ENCODE measurements around the gene WARS2.

The WARS2 gene

DNA sequence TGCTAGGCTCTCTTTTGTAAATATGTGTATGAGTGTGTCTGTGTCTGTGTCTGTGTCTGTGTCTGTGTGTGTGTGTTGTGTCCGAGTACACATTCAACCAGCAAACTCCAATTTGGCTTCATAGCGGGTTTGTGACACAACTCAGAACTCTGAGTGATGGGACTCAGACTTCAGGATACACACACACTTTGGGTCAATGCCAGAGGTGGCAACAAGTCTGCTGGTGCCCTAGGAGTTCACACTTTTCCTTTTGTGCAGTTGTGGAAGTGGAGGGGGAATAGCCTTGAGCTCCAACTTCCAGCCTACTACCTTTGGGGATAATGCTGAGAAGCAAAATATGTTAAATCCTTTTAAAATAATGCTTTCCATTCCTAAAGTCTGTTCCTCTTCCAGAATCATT lies 135.7 kb downstream of the WARS2 start:
- Histone ChIP-seq H3K4me3 (ENCODE audit: severe bottlenecking) (no peak overlapping the region), H3K27me3 (ENCODE audit: insufficient read depth, poor library complexity, severe bottlenecking) (peaks cover 74% of the 10 kb centered on the region), H3K9me3 (ENCODE audit: severe bottlenecking) (no peaks in the 10 kb centered on the region), H3K27ac (ENCODE audit: poor library complexity, severe bottlenecking) (no peak overlapping the region), H3K36me3 (ENCODE audit: low read depth) (no peaks in the 10 kb centered on the region), H3K4me1 (ENCODE audit: insufficient read depth, poor library complexity, severe bottlenecking) (peaks cover 11% of the 10 kb centered on the region)
- ATAC-seq (ENCODE audit: low read depth) (no peak), DNase-seq (ENCODE audit: low spot score) (no peak)
- TF ChIP-seq, protein P1, sequence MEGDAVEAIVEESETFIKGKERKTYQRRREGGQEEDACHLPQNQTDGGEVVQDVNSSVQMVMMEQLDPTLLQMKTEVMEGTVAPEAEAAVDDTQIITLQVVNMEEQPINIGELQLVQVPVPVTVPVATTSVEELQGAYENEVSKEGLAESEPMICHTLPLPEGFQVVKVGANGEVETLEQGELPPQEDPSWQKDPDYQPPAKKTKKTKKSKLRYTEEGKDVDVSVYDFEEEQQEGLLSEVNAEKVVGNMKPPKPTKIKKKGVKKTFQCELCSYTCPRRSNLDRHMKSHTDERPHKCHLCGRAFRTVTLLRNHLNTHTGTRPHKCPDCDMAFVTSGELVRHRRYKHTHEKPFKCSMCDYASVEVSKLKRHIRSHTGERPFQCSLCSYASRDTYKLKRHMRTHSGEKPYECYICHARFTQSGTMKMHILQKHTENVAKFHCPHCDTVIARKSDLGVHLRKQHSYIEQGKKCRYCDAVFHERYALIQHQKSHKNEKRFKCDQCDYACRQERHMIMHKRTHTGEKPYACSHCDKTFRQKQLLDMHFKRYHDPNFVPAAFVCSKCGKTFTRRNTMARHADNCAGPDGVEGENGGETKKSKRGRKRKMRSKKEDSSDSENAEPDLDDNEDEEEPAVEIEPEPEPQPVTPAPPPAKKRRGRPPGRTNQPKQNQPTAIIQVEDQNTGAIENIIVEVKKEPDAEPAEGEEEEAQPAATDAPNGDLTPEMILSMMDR (IDR thresholded peaks at IDR 0.05; ENCODE audit: poor library complexity, severe bottlenecking) = no peak

- no peak for DNase-seq (ENCODE audit: low spot score)
- Histone ChIP-seq H3K36me3 (ENCODE audit: low read depth) (no peaks in the 10 kb centered on the region), H3K27ac (ENCODE audit: poor library complexity, severe bottlenecking) (no peak overlapping the region), H3K27me3 (ENCODE audit: insufficient read depth, poor library complexity, severe bottlenecking) (peaks cover 80% of the 10 kb centered on the region), H3K4me1 (ENCODE audit: insufficient read depth, poor library complexity, severe bottlenecking) (peaks cover 11% of the 10 kb centered on the region), H3K4me3 (ENCODE audit: severe bottlenecking) (no peak overlapping the region), H3K9me3 (ENCODE audit: severe bottlenecking) (no peaks in the 10 kb centered on the region)
- ATAC-seq (ENCODE audit: low read depth) = no peak
- TF ChIP-seq, protein P1 (IDR thresholded peaks at IDR 0.05; ENCODE audit: poor library complexity, severe bottlenecking) = no peak
Measured at GRCh38 chr1:119004129-119004527, 136.3 kb downstream of the WARS2 start.

DNA sequence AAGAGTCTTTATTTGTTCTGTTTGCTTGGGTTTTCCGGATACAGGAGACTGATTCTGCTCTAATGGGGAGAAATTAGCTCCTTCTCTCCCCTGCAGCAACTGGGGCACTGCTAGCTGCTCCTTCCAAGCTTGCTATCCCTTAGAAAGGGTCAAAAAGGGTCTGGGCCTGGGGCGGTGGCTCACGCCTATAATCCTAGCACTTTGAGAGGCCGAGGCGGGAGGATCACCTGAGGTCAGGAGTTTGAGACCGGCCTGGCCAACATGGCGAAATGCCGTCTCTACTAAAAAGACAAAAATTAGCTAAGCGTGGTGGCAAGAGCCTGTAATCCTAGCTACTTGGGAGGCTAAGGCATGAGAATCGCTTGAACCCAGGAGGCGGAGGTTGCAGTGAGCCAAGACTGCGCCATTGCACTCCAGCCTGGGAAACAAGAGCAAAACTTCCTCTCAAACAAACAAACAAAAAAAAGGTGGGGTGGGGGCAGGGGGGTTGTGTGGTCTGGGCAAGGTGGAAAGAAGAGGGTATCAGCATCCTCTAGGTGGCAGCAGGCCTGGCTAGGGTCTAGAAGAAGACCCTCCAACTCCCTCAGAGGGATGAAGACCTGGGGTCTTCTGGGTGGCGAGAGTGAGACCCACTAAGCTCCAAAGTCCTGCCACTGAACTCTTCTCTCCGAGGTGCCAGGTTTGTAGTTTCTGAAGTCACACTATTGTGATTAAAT lies 136.9 kb downstream of the WARS2 start:
- Histone ChIP-seq H3K36me3 (ENCODE audit: low read depth) (no peaks in the 10 kb centered on the region), H3K9me3 (ENCODE audit: severe bottlenecking) (no peaks in the 10 kb centered on the region), H3K4me3 (ENCODE audit: severe bottlenecking) (no peak overlapping the region), H3K4me1 (ENCODE audit: insufficient read depth, poor library complexity, severe bottlenecking) (peaks cover 11% of the 10 kb centered on the region), H3K27ac (ENCODE audit: poor library complexity, severe bottlenecking) (no peak overlapping the region), H3K27me3 (ENCODE audit: insufficient read depth, poor library complexity, severe bottlenecking) (peaks cover 83% of the 10 kb centered on the region)
- TF ChIP-seq, protein P1 (IDR thresholded peaks at IDR 0.05; ENCODE audit: poor library complexity, severe bottlenecking) = no peak
- ATAC-seq (ENCODE audit: low read depth) (no peak), DNase-seq (ENCODE audit: low spot score) (no peak)

DNA sequence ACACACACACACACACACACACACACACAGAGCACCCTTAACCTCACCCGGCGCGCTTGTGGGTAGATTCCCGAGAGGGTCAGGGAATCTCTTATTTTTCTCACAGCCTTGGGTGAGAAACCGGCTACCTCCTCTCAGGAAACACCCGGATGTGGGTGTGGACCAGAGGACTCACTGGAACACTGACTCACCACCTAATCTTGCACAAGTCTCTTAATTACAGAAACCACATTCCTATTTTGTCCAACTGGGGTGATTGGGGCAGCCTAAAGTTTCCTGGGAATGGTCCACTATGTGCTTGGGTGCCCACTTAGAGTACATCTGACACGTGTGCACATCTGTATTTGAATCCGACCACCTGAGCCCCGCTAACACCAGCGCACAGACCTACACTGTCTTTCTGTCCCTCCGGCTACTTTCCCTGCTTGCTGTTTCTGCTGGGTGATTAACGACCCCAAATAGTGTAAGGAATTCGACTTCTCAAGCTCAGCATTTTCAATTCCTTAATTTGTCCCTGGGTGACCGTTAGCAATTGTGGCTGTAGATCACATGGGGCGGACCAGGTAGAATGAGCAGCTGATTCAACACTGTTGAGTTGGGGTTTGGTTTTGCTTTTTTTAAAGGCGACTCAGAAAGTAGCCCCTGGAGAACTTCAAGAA lies 138.3 kb downstream of the WARS2 start:
- Histone ChIP-seq H3K36me3 (ENCODE audit: low read depth) (no peaks in the 10 kb centered on the region), H3K4me1 (ENCODE audit: insufficient read depth, poor library complexity, severe bottlenecking) (peaks cover 11% of the 10 kb centered on the region), H3K27me3 (ENCODE audit: insufficient read depth, poor library complexity, severe bottlenecking) (peaks cover 74% of the 10 kb centered on the region), H3K9me3 (ENCODE audit: severe bottlenecking) (no peaks in the 10 kb centered on the region), H3K27ac (ENCODE audit: poor library complexity, severe bottlenecking) (no peak overlapping the region), H3K4me3 (ENCODE audit: severe bottlenecking) (no peak overlapping the region)
- ATAC-seq (ENCODE audit: low read depth) = peak; percentile 84
- TF ChIP-seq, protein P1 (IDR thresholded peaks at IDR 0.05; ENCODE audit: poor library complexity, severe bottlenecking) = no peak
- DNase-seq (ENCODE audit: low spot score) = no peak

Data from RWPE2 (cell line).